ENCODE data around the gene ASNS. TPM values are rescaled to one million over a fixed set of nuclear protein-coding genes. Genes with fewer than 3 reads are reported as not detected.
A peak's percentile ranks its signal among the peaks of the same experiment; 100 is the strongest.

ASNS gene
- total and polyA plus RNA-seq, 2 of the 4 experiments (the other 2 are of a cell fraction): 36.6 to 39.4 TPM

GRCh38 chr7:97868314-97868713 is 3.9 kb downstream of the ASNS start:
- Histone ChIP-seq H3K9me1 (ENCODE audit: insufficient read depth, low read length) (no peaks in the 10 kb centered on the region; the same call in 1 of the 2 replicates), H4K8ac (ENCODE audit: low read depth in 2 of 2, low read length in 2 of 2) (no peak overlapping the region), H2BK20ac (ENCODE audit: low read depth, low read length) (no peak overlapping the region), H3K23ac (ENCODE audit: low read depth, low read length) (no peak overlapping the region), H2AK9ac (replicated peaks; ENCODE audit: low read depth, low read length, poor library complexity) (no peak overlapping the region), H3K4me1 (ENCODE audit: control insufficient read depth, insufficient read depth, low read length) (no peaks in the 10 kb centered on the region), H2BK5ac (ENCODE audit: low read depth, low read length, poor library complexity, severe bottlenecking) (no peak overlapping the region), H2BK120ac (ENCODE audit: low read depth, low read length) (no peak overlapping the region), H3K9me3 (ENCODE audit: control insufficient read depth, insufficient read depth, low read length) (no peaks in the 10 kb centered on the region), H3K27ac (ENCODE audit: insufficient read depth, low read length) (no peak overlapping the region), H3K36me3 (ENCODE audit: control insufficient read depth, insufficient read depth, low read length) (peaks cover 17% of the 10 kb centered on the region), H2AK5ac (ENCODE audit: low read depth, low read length) (no peak overlapping the region), H3K18ac (ENCODE audit: low read depth, low read length) (no peak overlapping the region), H3K4me2 (ENCODE audit: low read depth, low read length) (no peak overlapping the region), H3K27me3 (ENCODE audit: control insufficient read depth, insufficient read depth, low read length) (no peaks in the 10 kb centered on the region), H3K4me3 (ENCODE audit: insufficient read depth, low read depth, low read length) (no peak overlapping the region), H3K9ac (ENCODE audit: low read depth, low read length) (no peak overlapping the region), H4K20me1 (ENCODE audit: insufficient read depth, low read length) (peaks cover 4% of the 10 kb centered on the region; the same call in 1 of the 2 replicates), H2AFZ (replicated peaks; ENCODE audit: low read length, poor library complexity) (no peak overlapping the region), H4K91ac (ENCODE audit: insufficient read depth, low read depth, low read length) (no peak overlapping the region), H3K56ac (ENCODE audit: extremely low read depth, insufficient read depth, low read length) (no peak overlapping the region), H3K79me1 (ENCODE audit: low read depth in 1 of 2, low read length in 2 of 2) (peaks cover 11 to 17% of the 10 kb centered on the region in 2 experiments; a peak in 3 of 4 replicates), H3K4ac (ENCODE audit: low read depth, low read length) (no peak overlapping the region), H4K5ac (ENCODE audit: low read depth, low read length) (no peak overlapping the region), H2BK15ac (ENCODE audit: low read depth, low read length) (no peak overlapping the region), H3K14ac (replicated peaks; ENCODE audit: low read depth, low read length) (no peak overlapping the region)
- TF ChIP-seq MXI1 (IDR thresholded peaks at IDR 0.05; ENCODE audit: borderline replicate concordance, low read depth, low read length): no peak
- TF ChIP-seq FOS (IDR thresholded peaks at IDR 0.05; ENCODE audit: low read depth, low read length): no peak
- TF ChIP-seq NFE2L2 (IDR thresholded peaks at IDR 0.05; ENCODE audit: low read depth, low read length): 0 out of 2 replicates have a peak, but pooled peaks have one; percentile 11
- TF ChIP-seq ELK1 (IDR thresholded peaks at IDR 0.05; ENCODE audit: borderline replicate concordance, low read depth, low read length): no peak
- no peak for TF ChIP-seq RCOR1 (IDR thresholded peaks at IDR 0.05; ENCODE audit: insufficient replicate concordance, low read length)
- POLR2A ChIA-PET (ENCODE audit: unreplicated experiment): no interaction called here
- in situ Hi-C loops (cut with MboI; ENCODE audit: low sequenced_read_pairs): loop anchor here (25.0 kb wide), 1 partner anchor 294 kb away; no protein-coding TSS in a partner anchor
- no TSS peak for BruUV-seq (replicated peaks)
- dilution Hi-C loops (cut with HindIII; ENCODE audit: low sequenced_read_pairs, unreplicated experiment): no loop called here
- CTCF ChIA-PET: no interaction called here
- intact Hi-C loops (cut with micrococcal nuclease): no loop called here
- DNase-seq (no peak), ATAC-seq (ENCODE audit: low read depth) (no peak)

Data from IMR-90 (cell line).